Osteoblast (primary cell): ENCODE data around the gene SDC4. TPM values are rescaled to one million over a fixed set of nuclear protein-coding genes. Genes with fewer than 3 reads are reported as not detected.
A peak's percentile ranks its signal among the peaks of the same experiment; 100 is the strongest.

Experiments used
- DNase-seq: peaks from one replicate; pipeline ENCODE4 v3.0.0; 2011; ENCODE audit warnings: low spot score, mixed read lengths; ENCODE audit not compliant: insufficient read length; ENCODE audit errors: missing footprints
- H2AFZ ChIP-seq: 2 replicates; pipeline ENCODE4 v1.6.0; 2011; ENCODE audit warnings: mild to moderate bottlenecking, low read length
- H3K27ac ChIP-seq: 2 replicates; pipeline ENCODE4 v1.5.1; 2011; ENCODE audit warnings: mild to moderate bottlenecking, low read depth, low read length, moderate library complexity
- H3K27me3 ChIP-seq: 2 replicates; pipeline ENCODE4 v1.6.0; 2012; ENCODE audit warnings: mild to moderate bottlenecking, control low read depth, inconsistent platforms, low read length, moderate library complexity; ENCODE audit not compliant: insufficient read depth
- H3K36me3 ChIP-seq: 2 replicates; pipeline ENCODE4 v1.5.1; 2011; ENCODE audit warnings: mild to moderate bottlenecking, low read length, control low read depth, moderate library complexity; ENCODE audit not compliant: insufficient read depth
- H3K4me1 ChIP-seq: 2 replicates; pipeline ENCODE4 v1.5.1; 2011; ENCODE audit warnings: mild to moderate bottlenecking, low read length, control low read depth, moderate library complexity; ENCODE audit not compliant: insufficient read depth
- H3K4me2 ChIP-seq: 2 replicates; pipeline ENCODE4 v1.6.0; 2011; ENCODE audit warnings: mild to moderate bottlenecking, low read length; ENCODE audit not compliant: insufficient read depth
- H3K4me3 ChIP-seq: fragments of 200-600 bp; sonication (generic); 3 replicates; pipeline ENCODE4 v1.5.1; 2012; ENCODE audit warnings: mild to moderate bottlenecking, low read length, inconsistent platforms; ENCODE audit not compliant: insufficient read depth
- H3K79me2 ChIP-seq: 2 replicates; pipeline ENCODE4 v1.6.0; 2012; ENCODE audit warnings: mild to moderate bottlenecking, low read length, control low read depth, inconsistent platforms; ENCODE audit not compliant: insufficient read depth
- H3K9me3 ChIP-seq: 2 replicates; pipeline ENCODE4 v1.5.1; 2011; ENCODE audit warnings: low read depth, low read length, control low read depth
- H4K20me1 ChIP-seq: 2 replicates; pipeline ENCODE4 v1.6.0; 2012; ENCODE audit warnings: mild to moderate bottlenecking, low read length, control low read depth; ENCODE audit not compliant: insufficient read depth
- CTCF ChIP-seq: IDR thresholded peaks from 2 replicates; pipeline ENCODE4 v1.5.1; 2011; ENCODE audit warnings: mild to moderate bottlenecking, low read depth, low read length, moderate library complexity; ENCODE audit errors: extremely low read depth
- total RNA-seq: library from RNA; depleted of rRNA; stranded (reverse); fragments of >200 nt; gene quantifications from 2 replicates; pipeline ENCODE4 v1.2.3, GENCODE V29; 2012

Gene SDC4
- total RNA-seq, 1 donor = 267 TPM

- H2AFZ ChIP-seq = no peak overlapping the region
- peaks cover 23% of the 10 kb centered on the region for H3K36me3 ChIP-seq
- H3K4me3 ChIP-seq = no peak overlapping the region
- no peaks in the 10 kb centered on the region for H3K27me3 ChIP-seq
- peaks cover 23% of the 10 kb centered on the region for H3K79me2 ChIP-seq
- no peak for TF ChIP-seq CTCF
- H4K20me1 ChIP-seq = peaks cover 5% of the 10 kb centered on the region
- no peak overlapping the region for H3K27ac ChIP-seq
- H3K4me1 ChIP-seq = peaks cover 13% of the 10 kb centered on the region
- no peak overlapping the region for H3K4me2 ChIP-seq
- no peaks in the 10 kb centered on the region for H3K9me3 ChIP-seq
- peak; percentile 61 for DNase-seq
Observed at GRCh38 chr20:45368221-45368980, 20.2 kb upstream of the SDC4 start.

- no peak overlapping the region for H3K4me2 ChIP-seq
- H3K79me2 ChIP-seq = peaks cover 25% of the 10 kb centered on the region
- H3K27ac ChIP-seq = no peak overlapping the region
- peaks cover 23% of the 10 kb centered on the region for H3K36me3 ChIP-seq
- H3K4me1 ChIP-seq = peaks cover 10% of the 10 kb centered on the region
- no peaks in the 10 kb centered on the region for H3K9me3 ChIP-seq
- H4K20me1 ChIP-seq = peaks cover 5% of the 10 kb centered on the region
- no peaks in the 10 kb centered on the region for H3K27me3 ChIP-seq
- H3K4me3 ChIP-seq = no peak overlapping the region
- no peak for TF ChIP-seq CTCF
- H2AFZ ChIP-seq = no peak overlapping the region
- no peak for DNase-seq
Observed at GRCh38 chr20:45367126-45367525, 18.9 kb upstream of the SDC4 start.

GRCh38 chr20:45366631-45367030, 18.4 kb upstream of the SDC4 start:
- TF ChIP-seq CTCF = no peak
- Histone ChIP-seq H3K9me3 (no peaks in the 10 kb centered on the region), H3K4me3 (no peak overlapping the region), H3K4me1 (peaks cover 10% of the 10 kb centered on the region), H3K27ac (no peak overlapping the region), H4K20me1 (peaks cover 5% of the 10 kb centered on the region), H2AFZ (no peak overlapping the region), H3K79me2 (peaks cover 25% of the 10 kb centered on the region), H3K4me2 (no peak overlapping the region), H3K36me3 (peaks cover 23% of the 10 kb centered on the region), H3K27me3 (no peaks in the 10 kb centered on the region)
- peak; percentile 38 for DNase-seq

- Histone ChIP-seq H3K27me3 (no peaks in the 10 kb centered on the region), H3K4me2 (no peak overlapping the region), H3K4me3 (no peak overlapping the region), H4K20me1 (peaks cover 5% of the 10 kb centered on the region), H3K36me3 (peaks cover 23% of the 10 kb centered on the region), H3K9me3 (no peaks in the 10 kb centered on the region), H3K79me2 (peaks cover 25% of the 10 kb centered on the region), H3K27ac (no peak overlapping the region), H2AFZ (no peak overlapping the region), H3K4me1 (peaks cover 10% of the 10 kb centered on the region)
- no peak for TF ChIP-seq CTCF
- DNase-seq = no peak
Observed at GRCh38 chr20:45366192-45366591, 18.0 kb upstream of the SDC4 start.
